K562 (cell line): ENCODE data around the gene FDPS. TPM values are rescaled to one million over a fixed set of nuclear protein-coding genes. Genes with fewer than 3 reads are reported as not detected.
A peak's percentile ranks its signal among the peaks of the same experiment; 100 is the strongest.

ENCODE experiments used
- CREM ChIP-seq: IDR thresholded peaks from 2 replicates; pipeline ENCODE4 v1.6.1; 2014; ENCODE audit warnings: antibody characterized with exemption, low read depth
- CTBP1 ChIP-seq: fragments of 450-650 bp; IDR thresholded peaks from 2 replicates; pipeline ENCODE4 v1.6.1; 2016; ENCODE audit warnings: borderline replicate concordance
- ELF4 ChIP-seq: fragments of 450-650 bp; formaldehyde crosslinking; IDR thresholded peaks from 2 replicates; pipeline ENCODE4 v1.4.0; 2022; ENCODE audit warnings: missing genetic modification characterization
- HDAC2 ChIP-seq: fragments of 450-650 bp; IDR thresholded peaks from 2 replicates; pipeline ENCODE4 v1.6.1; 2016; ENCODE audit warnings: mild to moderate bottlenecking
- NELFE ChIP-seq: IDR thresholded peaks from 2 replicates; pipeline ENCODE4 v1.6.1; 2011; ENCODE audit warnings: mild to moderate bottlenecking; ENCODE audit not compliant: insufficient read depth, insufficient read length
- NR2C1 ChIP-seq, 2 experiments: fragments of 450-650 bp; IDR thresholded peaks; 2 replicates each; pipeline ENCODE4 v1.6.1; 2017; ENCODE audit warnings: mild to moderate bottlenecking in 2 of 2, antibody characterized with exemption in 1 of 2, inconsistent platforms in 1 of 2, missing compliant biosample characterization in 1 of 2, missing genetic modification characterization in 1 of 2
- PHF21A ChIP-seq: fragments of 450-650 bp; IDR thresholded peaks from 2 replicates; pipeline ENCODE4 v1.6.1; 2017; ENCODE audit warnings: low read depth, borderline replicate concordance
- RUNX1 ChIP-seq: sonication (generic); IDR thresholded peaks from 2 replicates; pipeline ENCODE4 v1.6.1; 2016; ENCODE audit warnings: antibody characterized with exemption, low read depth
- SIN3B ChIP-seq: fragments of 450-650 bp; IDR thresholded peaks from 2 replicates; pipeline ENCODE4 v1.6.1; 2017; ENCODE audit warnings: low read depth, mild to moderate bottlenecking, moderate library complexity
- TEAD2 ChIP-seq: fragments of 450-650 bp; IDR thresholded peaks from 2 replicates; pipeline ENCODE4 v1.6.1; 2016; ENCODE audit warnings: missing genetic modification characterization, control low read depth, missing compliant biosample characterization
- TEAD4 ChIP-seq, 2 experiments: sonication (generic) in 1 of 2; formaldehyde crosslinking in 1 of 2; IDR thresholded peaks; 2 replicates each; pipeline versions ENCODE4 v1.6.1 to v1.8.0; 2012 to 2022; ENCODE audit warnings: borderline replicate concordance in 1 of 2, inconsistent platforms in 1 of 2, low read length in 1 of 2, mild to moderate bottlenecking in 1 of 2, missing genetic modification reagents in 1 of 2
- polyA plus RNA-seq, 8 experiments: library from polyadenylated mRNA; depleted of rRNA in 4 of 8; stranded (reverse) in 5 of 8; unstranded in 3 of 8; fragments of >200 nt; fragmentation: Nextera tagmentation in 2 of 8; fragmentation: Illumina TruSeq in 1 of 8; extraction: Ambion mirVana in 2 of 8; extraction: Trizol in 1 of 8; gene quantifications; 2 replicates each; pipeline versions ENCODE4 v1.2.1 to v1.2.3, GENCODE V29; 2011 to 2014; ENCODE audit warnings: inconsistent platforms in 1 of 8, missing spikeins in 1 of 8
- total RNA-seq, 7 experiments: library from RNA; depleted of rRNA in 6 of 7; stranded (reverse); fragments of >200 nt in 6 of 7; fragmentation: Illumina TruSeq in 2 of 7; extraction: Trizol in 2 of 7; gene quantifications; 2 replicates each; pipeline versions ENCODE4 v1.2.1 to v1.2.3, GENCODE V29; 2011 to 2021; ENCODE audit warnings: low replicate concordance in 1 of 7
- TF ChIP-seq, protein P1 (sequence below): sonication (generic); formaldehyde crosslinking; IDR thresholded peaks from 2 replicates; pipeline ENCODE4 v1.8.1; 2023; ENCODE audit warnings: mild to moderate bottlenecking, missing genetic modification reagents
- TF ChIP-seq, protein P2 (sequence below): IDR thresholded peaks from 2 replicates; pipeline ENCODE4 v1.6.1; 2016; ENCODE audit warnings: missing genetic modification characterization, missing compliant biosample characterization
- TF ChIP-seq, protein P3 (sequence below): fragments of 150-350 bp; conservative IDR thresholded peaks from 2 replicates; pipeline ENCODE4 v1.6.1; 2014; ENCODE audit warnings: low read length
- TF ChIP-seq, protein P4 (sequence below): sonication (generic); formaldehyde crosslinking; IDR thresholded peaks from 2 replicates; pipeline ENCODE4 v1.8.0; 2022; ENCODE audit warnings: mild to moderate bottlenecking, missing genetic modification reagents

The FDPS gene
- total and polyA plus RNA-seq, 9 of the 15 experiments (the other 6 are each of a cell fraction or from before 2014, with no cell fraction given) = 247 to 884 (median 360) TPM

DNA sequence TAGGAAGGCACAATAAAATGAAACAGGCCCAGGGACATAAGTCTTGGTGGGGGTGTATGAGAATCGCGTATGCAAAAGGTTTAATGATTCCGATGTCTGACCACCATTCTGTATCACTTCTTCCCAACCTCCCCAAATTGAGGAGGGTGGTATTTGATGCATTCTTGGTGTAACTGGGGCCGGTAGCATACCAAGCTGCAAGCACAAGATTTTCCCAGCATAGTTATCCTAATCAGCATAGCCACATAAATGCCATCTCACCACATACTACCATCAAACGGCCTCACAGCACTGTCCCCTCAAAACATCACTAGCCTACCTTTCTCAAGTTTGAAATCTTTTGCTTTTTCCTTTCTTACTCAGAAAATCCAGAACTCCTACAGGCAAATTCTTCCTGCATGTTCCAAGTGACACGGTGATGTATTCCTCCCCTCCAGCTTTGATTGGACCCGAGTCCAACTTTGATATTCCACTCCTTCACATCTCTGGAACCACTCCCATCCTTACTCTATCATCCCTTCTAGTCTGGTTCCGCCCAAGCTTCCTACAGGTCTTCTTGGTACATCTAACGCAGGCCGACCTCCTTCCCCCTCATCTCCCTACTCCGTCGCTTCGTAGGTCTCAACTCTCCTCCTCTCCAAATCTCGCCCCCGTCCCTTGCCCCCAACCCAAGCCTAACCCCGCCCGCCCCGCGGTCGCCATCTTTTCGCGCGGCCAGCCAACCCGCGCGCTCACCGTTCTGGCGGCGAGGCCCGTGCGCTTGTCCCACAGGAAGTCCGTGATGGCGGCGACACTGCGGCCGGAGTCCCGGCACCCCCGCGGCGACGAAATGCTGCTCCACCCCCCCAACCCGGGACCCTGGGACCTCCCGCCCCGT, 36.0 kb upstream of the FDPS start (continued):
- TF ChIP-seq, protein P1, sequence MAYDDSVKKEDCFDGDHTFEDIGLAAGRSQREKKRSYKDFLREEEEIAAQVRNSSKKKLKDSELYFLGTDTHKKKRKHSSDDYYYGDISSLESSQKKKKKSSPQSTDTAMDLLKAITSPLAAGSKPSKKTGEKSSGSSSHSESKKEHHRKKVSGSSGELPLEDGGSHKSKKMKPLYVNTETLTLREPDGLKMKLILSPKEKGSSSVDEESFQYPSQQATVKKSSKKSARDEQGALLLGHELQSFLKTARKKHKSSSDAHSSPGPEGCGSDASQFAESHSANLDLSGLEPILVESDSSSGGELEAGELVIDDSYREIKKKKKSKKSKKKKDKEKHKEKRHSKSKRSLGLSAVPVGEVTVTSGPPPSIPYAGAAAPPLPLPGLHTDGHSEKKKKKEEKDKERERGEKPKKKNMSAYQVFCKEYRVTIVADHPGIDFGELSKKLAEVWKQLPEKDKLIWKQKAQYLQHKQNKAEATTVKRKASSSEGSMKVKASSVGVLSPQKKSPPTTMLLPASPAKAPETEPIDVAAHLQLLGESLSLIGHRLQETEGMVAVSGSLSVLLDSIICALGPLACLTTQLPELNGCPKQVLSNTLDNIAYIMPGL (CRISPR knock-in tag) = no peak
- TF ChIP-seq TEAD4 (IDR thresholded peaks at IDR 0.05; ENCODE audit: low read length) (0 out of 2 replicates have a peak, but pooled peaks have one; percentile 6), TEAD4 (CRISPR knock-in tag; IDR thresholded peaks at IDR 0.05; ENCODE audit: borderline replicate concordance) (no peak), NELFE (no peak), ELF4 (CRISPR knock-in tag) (no peak), CREM (peak; percentile 47; the same call in 1 of the 2 replicates), TEAD2 (tag) (no peak), NR2C1 (IDR thresholded peaks at IDR 0.05) (no peak), NR2C1 (tag; IDR thresholded peaks at IDR 0.05) (no peak), PHF21A (no peak), CTBP1 (0 out of 2 replicates have a peak, but pooled peaks have one; percentile 5), HDAC2 (no peak), SIN3B (no peak), RUNX1 (no peak)
- TF ChIP-seq, protein P2, sequence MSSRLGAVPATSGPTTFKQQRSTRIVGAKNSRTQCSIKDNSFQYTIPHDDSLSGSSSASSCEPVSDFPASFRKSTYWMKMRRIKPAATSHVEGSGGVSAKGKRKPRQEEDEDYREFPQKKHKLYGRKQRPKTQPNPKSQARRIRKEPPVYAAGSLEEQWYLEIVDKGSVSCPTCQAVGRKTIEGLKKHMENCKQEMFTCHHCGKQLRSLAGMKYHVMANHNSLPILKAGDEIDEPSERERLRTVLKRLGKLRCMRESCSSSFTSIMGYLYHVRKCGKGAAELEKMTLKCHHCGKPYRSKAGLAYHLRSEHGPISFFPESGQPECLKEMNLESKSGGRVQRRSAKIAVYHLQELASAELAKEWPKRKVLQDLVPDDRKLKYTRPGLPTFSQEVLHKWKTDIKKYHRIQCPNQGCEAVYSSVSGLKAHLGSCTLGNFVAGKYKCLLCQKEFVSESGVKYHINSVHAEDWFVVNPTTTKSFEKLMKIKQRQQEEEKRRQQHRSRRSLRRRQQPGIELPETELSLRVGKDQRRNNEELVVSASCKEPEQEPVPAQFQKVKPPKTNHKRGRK (tag) = no peak
- TF ChIP-seq, protein P3, sequence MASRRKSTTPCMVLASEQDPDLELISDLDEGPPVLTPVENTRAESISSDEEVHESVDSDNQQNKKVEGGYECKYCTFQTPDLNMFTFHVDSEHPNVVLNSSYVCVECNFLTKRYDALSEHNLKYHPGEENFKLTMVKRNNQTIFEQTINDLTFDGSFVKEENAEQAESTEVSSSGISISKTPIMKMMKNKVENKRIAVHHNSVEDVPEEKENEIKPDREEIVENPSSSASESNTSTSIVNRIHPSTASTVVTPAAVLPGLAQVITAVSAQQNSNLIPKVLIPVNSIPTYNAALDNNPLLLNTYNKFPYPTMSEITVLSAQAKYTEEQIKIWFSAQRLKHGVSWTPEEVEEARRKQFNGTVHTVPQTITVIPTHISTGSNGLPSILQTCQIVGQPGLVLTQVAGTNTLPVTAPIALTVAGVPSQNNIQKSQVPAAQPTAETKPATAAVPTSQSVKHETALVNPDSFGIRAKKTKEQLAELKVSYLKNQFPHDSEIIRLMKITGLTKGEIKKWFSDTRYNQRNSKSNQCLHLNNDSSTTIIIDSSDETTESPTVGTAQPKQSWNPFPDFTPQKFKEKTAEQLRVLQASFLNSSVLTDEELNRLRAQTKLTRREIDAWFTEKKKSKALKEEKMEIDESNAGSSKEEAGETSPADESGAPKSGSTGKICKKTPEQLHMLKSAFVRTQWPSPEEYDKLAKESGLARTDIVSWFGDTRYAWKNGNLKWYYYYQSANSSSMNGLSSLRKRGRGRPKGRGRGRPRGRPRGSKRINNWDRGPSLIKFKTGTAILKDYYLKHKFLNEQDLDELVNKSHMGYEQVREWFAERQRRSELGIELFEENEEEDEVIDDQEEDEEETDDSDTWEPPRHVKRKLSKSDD = no peak
- TF ChIP-seq, protein P4, sequence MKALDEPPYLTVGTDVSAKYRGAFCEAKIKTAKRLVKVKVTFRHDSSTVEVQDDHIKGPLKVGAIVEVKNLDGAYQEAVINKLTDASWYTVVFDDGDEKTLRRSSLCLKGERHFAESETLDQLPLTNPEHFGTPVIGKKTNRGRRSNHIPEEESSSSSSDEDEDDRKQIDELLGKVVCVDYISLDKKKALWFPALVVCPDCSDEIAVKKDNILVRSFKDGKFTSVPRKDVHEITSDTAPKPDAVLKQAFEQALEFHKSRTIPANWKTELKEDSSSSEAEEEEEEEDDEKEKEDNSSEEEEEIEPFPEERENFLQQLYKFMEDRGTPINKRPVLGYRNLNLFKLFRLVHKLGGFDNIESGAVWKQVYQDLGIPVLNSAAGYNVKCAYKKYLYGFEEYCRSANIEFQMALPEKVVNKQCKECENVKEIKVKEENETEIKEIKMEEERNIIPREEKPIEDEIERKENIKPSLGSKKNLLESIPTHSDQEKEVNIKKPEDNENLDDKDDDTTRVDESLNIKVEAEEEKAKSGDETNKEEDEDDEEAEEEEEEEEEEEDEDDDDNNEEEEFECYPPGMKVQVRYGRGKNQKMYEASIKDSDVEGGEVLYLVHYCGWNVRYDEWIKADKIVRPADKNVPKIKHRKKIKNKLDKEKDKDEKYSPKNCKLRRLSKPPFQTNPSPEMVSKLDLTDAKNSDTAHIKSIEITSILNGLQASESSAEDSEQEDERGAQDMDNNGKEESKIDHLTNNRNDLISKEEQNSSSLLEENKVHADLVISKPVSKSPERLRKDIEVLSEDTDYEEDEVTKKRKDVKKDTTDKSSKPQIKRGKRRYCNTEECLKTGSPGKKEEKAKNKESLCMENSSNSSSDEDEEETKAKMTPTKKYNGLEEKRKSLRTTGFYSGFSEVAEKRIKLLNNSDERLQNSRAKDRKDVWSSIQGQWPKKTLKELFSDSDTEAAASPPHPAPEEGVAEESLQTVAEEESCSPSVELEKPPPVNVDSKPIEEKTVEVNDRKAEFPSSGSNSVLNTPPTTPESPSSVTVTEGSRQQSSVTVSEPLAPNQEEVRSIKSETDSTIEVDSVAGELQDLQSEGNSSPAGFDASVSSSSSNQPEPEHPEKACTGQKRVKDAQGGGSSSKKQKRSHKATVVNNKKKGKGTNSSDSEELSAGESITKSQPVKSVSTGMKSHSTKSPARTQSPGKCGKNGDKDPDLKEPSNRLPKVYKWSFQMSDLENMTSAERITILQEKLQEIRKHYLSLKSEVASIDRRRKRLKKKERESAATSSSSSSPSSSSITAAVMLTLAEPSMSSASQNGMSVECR = peak; percentile 22; the same call in 1 of the 2 replicates
